GM23248 (cell line): Measurements from ENCODE around the gene DYNLRB1. TPM values are rescaled to one million over a fixed set of nuclear protein-coding genes. Genes with fewer than 3 reads are reported as not detected.

ENCODE experiments used
- DNase-seq: peaks from one replicate; pipeline ENCODE4 v3.0.0-alpha.2; 2015
- H2AFZ ChIP-seq: fragments of 200-600 bp; sonication (generic); 2 replicates; pipeline ENCODE4 v1.6.1; 2016; ENCODE audit warnings: antibody characterized with exemption
- H3F3A ChIP-seq: fragments of 200-600 bp; sonication (generic); 2 replicates; pipeline ENCODE4 v1.6.1; 2016; ENCODE audit warnings: mild to moderate bottlenecking, antibody characterized with exemption, mixed run types; ENCODE audit not compliant: insufficient read depth
- H3K27ac ChIP-seq: fragments of 200-600 bp; sonication (generic); 2 replicates; pipeline ENCODE4 v1.5.1; 2016; ENCODE audit warnings: mild to moderate bottlenecking
- H3K27me3 ChIP-seq: fragments of 200-600 bp; sonication (generic); replicated peaks from 2 replicates; pipeline ENCODE4 v1.6.1; 2016; ENCODE audit warnings: mild to moderate bottlenecking; ENCODE audit not compliant: insufficient read depth
- H3K36me3 ChIP-seq: fragments of 200-600 bp; sonication (generic); 2 replicates; pipeline ENCODE4 v1.6.1; 2016; ENCODE audit warnings: low read depth, mild to moderate bottlenecking
- H3K4me1 ChIP-seq: fragments of 200-600 bp; sonication (generic); 2 replicates; pipeline ENCODE4 v1.6.1; 2016; ENCODE audit warnings: mild to moderate bottlenecking; ENCODE audit not compliant: insufficient read depth
- H3K4me2 ChIP-seq: fragments of 200-600 bp; sonication (generic); one replicate; pipeline ENCODE4 v1.6.1; 2016; ENCODE audit warnings: mild to moderate bottlenecking; ENCODE audit not compliant: unreplicated experiment
- H3K4me3 ChIP-seq: fragments of 200-600 bp; sonication (generic); 2 replicates; pipeline ENCODE4 v1.5.1; 2016; ENCODE audit warnings: mild to moderate bottlenecking
- H3K79me2 ChIP-seq: fragments of 200-600 bp; sonication (generic); 2 replicates; pipeline ENCODE4 v1.6.1; 2016; ENCODE audit warnings: mild to moderate bottlenecking; ENCODE audit not compliant: insufficient read depth
- H3K9ac ChIP-seq: fragments of 200-600 bp; sonication (generic); 2 replicates; pipeline ENCODE4 v1.6.1; 2016; ENCODE audit warnings: mild to moderate bottlenecking
- H3K9me2 ChIP-seq: fragments of 200-600 bp; sonication (generic); 2 replicates; pipeline ENCODE4 v1.6.1; 2016; ENCODE audit warnings: mixed run types, mild to moderate bottlenecking, moderate library complexity; ENCODE audit not compliant: insufficient read depth
- H3K9me3 ChIP-seq: fragments of 200-600 bp; sonication (generic); one replicate; pipeline ENCODE4 v1.6.1; 2017; ENCODE audit warnings: low read depth
- H4K20me1 ChIP-seq: fragments of 200-600 bp; sonication (generic); 2 replicates; pipeline ENCODE4 v1.6.0; 2016; ENCODE audit not compliant: insufficient read depth
- EZH2 ChIP-seq: fragments of 200-600 bp; sonication (generic); IDR thresholded peaks from 2 replicates; pipeline ENCODE4 v1.6.1; 2018; ENCODE audit warnings: antibody characterized with exemption, mild to moderate bottlenecking; ENCODE audit not compliant: insufficient read depth, poor library complexity, severe bottlenecking
- EZH2phosphoT487 ChIP-seq: fragments of 200-600 bp; sonication (generic); IDR thresholded peaks from 2 replicates; pipeline ENCODE4 v1.6.1; 2018; ENCODE audit warnings: antibody characterized with exemption, moderate library complexity, mild to moderate bottlenecking, low read depth; ENCODE audit not compliant: insufficient read depth
- WGBS, 2 experiments: methylation state at CpG; one replicate each; pipeline ENCODE4 v1.1.6; 2015 to 2017; ENCODE audit warnings: low lambda C conversion rate in 2 of 2, low coverage in 1 of 2; ENCODE audit errors: missing lambda C conversion rate in 2 of 2; 5-methylcytosine and 5-hydroxymethylcytosine counted together
- in situ Hi-C: fragments of 300-500 bp; cut with MboI; formaldehyde crosslinking; loops from 2 replicates; pipeline ENCODE4 v1.15.0; 2020
- polyA plus RNA-seq: library from polyadenylated mRNA; unstranded; fragments of >200 nt; fragmentation: Nextera tagmentation; extraction: Ambion mirVana; gene quantifications from 2 replicates; pipeline ENCODE4 v1.2.1, GENCODE V29; 2016
- total RNA-seq: library from RNA; depleted of rRNA; stranded (reverse); fragments of >200 nt; shearing (Covaris generic); gene quantifications from 2 replicates; pipeline ENCODE4 v1.2.3, GENCODE V29; 2014

DYNLRB1 gene
- total and polyA plus RNA-seq, 2 experiments from 2014 or later, result 100 to 279 TPM

DNA sequence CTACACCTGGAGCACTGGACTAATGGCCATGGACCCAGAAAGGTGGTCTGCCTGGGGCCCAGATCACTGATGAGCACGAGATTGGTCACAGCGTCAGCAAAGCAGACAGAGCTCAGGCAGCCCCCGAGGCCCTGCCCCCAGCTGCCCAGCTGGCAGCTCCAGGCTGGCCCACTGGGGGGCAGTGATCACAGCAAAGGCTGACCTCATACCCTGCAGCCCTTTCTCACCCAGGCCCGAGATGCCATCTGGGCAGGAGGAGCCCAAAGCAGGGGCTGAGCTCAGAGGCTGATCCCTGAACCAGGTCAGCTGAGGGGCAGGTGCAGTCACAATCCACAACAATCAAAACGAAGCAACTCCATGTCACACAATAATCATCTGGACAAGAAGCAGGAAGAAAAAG, 46.4 kb downstream of the DYNLRB1 start:
- 61 to 79% methylated on average over 5 of the region's 5 CpGs for WGBS, 2 experiments
- H3K9ac ChIP-seq, result no peak overlapping the region
- no peaks in the 10 kb centered on the region for H3K9me2 ChIP-seq
- no peaks in the 10 kb centered on the region for H3F3A ChIP-seq
- H3K36me3 ChIP-seq, result no peaks in the 10 kb centered on the region
- TF ChIP-seq EZH2phosphoT487, result no peak
- TF ChIP-seq EZH2, result no peak
- H3K79me2 ChIP-seq, result no peaks in the 10 kb centered on the region
- H3K9me3 ChIP-seq, result no peaks in the 10 kb centered on the region
- no peak overlapping the region for H3K4me3 ChIP-seq
- no peaks in the 10 kb centered on the region for H3K27me3 ChIP-seq
- H3K4me2 ChIP-seq, result no peak overlapping the region
- peak; percentile 59 for DNase-seq
- no peak overlapping the region for H3K27ac ChIP-seq
- no peak overlapping the region for H2AFZ ChIP-seq
- H3K4me1 ChIP-seq, result no peaks in the 10 kb centered on the region; the same call in 1 of the 2 replicates
- in situ Hi-C loops, result no loop called here
- no peaks in the 10 kb centered on the region for H4K20me1 ChIP-seq

DNA sequence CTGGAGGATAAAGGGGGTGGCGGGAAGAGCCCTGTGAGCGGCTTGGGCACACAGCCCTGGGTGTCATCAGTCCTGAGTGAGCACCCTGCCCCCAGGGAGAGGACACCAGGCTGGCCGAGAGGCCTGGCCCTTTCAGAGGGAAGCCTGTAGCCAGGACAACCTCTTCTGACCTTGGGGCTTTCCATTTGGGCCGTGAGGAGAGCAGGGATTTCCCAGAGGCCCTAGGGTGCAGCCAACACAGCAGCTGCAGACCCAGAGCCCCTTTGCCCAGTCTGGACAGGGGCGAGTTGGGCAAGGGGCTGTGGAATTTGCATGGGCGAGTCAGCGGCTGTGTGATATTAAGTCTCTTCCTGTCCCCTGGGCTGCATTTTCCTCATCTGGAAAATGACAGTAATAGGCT, 48.6 kb downstream of the DYNLRB1 start:
- in situ Hi-C loops, result no loop called here
- Histone ChIP-seq H2AFZ (no peak overlapping the region), H3K27me3 (no peaks in the 10 kb centered on the region), H3K4me3 (no peak overlapping the region), H3F3A (no peaks in the 10 kb centered on the region), H4K20me1 (no peaks in the 10 kb centered on the region), H3K4me1 (0 out of 2 replicates have a peak, but pooled peaks cover 5% of the 10 kb centered on the region), H3K36me3 (no peaks in the 10 kb centered on the region), H3K4me2 (no peak overlapping the region), H3K9ac (no peak overlapping the region), H3K27ac (no peak overlapping the region), H3K79me2 (no peaks in the 10 kb centered on the region), H3K9me3 (no peaks in the 10 kb centered on the region), H3K9me2 (no peaks in the 10 kb centered on the region)
- DNase-seq, result no peak
- TF ChIP-seq EZH2phosphoT487, result no peak
- TF ChIP-seq EZH2, result no peak
- WGBS, 2 experiments, result 83% methylated on average over 7 of the region's 7 CpGs

DNA sequence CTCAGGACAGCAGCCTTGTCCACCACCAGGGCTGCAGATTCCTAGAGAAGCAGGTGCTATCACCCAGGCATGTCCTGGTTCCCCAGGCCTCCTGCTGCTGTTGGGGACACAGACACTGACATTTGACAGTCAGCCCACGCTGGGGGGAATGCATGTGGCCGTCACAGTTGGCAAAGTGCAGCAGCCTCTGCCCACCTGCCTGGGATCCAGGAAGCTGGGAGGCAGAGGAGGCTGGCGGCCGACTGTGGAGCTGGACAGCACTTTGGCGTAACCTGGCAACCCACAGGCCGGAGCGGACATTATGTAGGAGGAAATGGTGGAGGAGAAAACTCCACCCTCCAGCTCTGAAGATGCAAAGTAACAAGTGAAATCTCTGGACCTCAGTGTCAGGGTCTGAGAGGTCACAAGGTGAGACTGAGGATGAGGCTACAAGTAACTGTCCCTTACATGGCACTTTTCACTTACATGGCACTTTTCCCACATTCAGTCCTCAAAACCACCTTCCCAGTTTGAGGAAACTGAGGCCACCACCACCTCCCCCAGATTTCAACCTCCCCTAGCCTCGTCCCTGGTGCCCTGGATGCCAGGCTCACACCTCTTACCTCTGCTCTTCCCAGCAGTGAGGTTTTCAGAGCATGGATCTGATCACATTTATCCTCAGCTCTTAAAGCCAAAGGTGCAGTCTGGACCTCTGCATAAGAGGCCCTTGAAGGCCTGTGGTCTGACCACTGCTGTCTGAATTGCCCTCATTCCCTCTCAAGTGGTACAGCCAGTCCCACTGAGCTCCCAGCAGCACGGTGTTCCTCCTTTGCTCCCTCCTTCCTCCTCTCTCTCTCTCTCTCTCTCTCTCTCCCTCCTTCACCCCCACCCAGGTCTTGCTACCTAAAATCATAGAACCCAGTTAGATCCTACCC, 51.0 kb downstream of the DYNLRB1 start:
- WGBS, 2 experiments, result 95% methylated on average over 9 of the region's 9 CpGs
- no peak overlapping the region for H2AFZ ChIP-seq
- no peaks in the 10 kb centered on the region for H3K27me3 ChIP-seq
- no peaks in the 10 kb centered on the region for H3K36me3 ChIP-seq
- no peaks in the 10 kb centered on the region for H4K20me1 ChIP-seq
- TF ChIP-seq EZH2phosphoT487, result no peak
- no peak for TF ChIP-seq EZH2
- no peak overlapping the region for H3K4me2 ChIP-seq
- DNase-seq, result no peak
- peaks cover 14% of the 10 kb centered on the region for H3K4me1 ChIP-seq
- H3F3A ChIP-seq, result peaks cover 14% of the 10 kb centered on the region
- no peaks in the 10 kb centered on the region for H3K9me3 ChIP-seq
- H3K27ac ChIP-seq, result no peak overlapping the region
- in situ Hi-C loops, result no loop called here
- no peaks in the 10 kb centered on the region for H3K9me2 ChIP-seq
- H3K4me3 ChIP-seq, result no peak overlapping the region
- no peak overlapping the region for H3K9ac ChIP-seq
- no peaks in the 10 kb centered on the region for H3K79me2 ChIP-seq

DNA sequence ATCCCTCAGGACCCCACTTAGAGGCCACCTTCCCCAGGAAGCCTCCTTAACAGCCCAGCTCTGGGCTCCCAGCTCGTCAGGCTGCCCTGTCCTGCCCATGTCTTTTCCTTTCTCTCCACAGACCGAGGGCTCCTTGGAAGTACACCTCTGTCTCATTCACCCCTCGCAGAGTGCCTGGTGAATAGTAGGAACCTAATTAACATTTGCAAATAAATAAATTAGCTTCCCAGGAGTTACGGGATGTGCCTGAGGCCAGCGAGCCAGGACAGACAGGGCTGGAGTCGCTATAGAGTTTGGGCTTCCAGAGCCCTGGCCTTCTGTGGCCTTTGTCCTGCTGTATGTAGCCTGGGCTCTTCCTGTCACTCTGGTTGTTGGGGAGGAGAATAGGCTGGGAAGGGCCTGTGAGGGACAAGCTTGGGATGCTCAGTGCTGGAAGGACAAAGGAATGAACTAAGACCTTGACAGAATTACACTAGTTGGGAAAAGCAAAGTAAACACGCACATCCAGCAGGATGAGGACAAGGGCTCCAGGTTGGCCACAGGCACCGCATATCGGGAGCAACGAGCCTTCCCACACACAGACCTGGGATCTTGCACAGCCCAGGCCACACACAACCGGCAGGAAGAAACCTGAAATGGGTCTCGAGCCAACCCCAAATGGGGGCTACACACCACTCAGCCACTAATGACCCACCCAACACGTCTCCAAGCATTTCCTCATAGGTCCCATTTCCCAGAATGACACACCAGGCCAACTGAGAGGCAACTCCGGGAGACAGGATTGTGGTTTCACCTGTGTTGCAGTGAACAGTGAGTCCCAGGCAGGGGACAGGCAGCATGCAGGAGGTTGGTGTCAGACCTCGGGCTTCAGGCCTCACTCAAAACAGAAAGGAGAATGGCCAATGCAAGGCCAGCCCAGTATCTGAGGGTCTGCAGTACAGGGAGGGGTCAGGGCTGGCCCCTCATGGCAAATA, 52.0 kb downstream of the DYNLRB1 start:
- WGBS, 2 experiments, result 94% methylated on average over 15 of the region's 15 CpGs
- TF ChIP-seq EZH2phosphoT487 (no peak), EZH2 (no peak)
- in situ Hi-C loops, result no loop called here
- H3K9me2 ChIP-seq, result no peaks in the 10 kb centered on the region
- peaks cover 14% of the 10 kb centered on the region for H3K4me1 ChIP-seq
- no peak overlapping the region for H3K4me2 ChIP-seq
- H3K9me3 ChIP-seq, result no peaks in the 10 kb centered on the region
- no peak overlapping the region for H3K4me3 ChIP-seq
- no peaks in the 10 kb centered on the region for H3K36me3 ChIP-seq
- no peaks in the 10 kb centered on the region for H3K79me2 ChIP-seq
- no peak for DNase-seq
- H3K27me3 ChIP-seq, result no peaks in the 10 kb centered on the region
- H3F3A ChIP-seq, result peaks cover 14% of the 10 kb centered on the region
- H4K20me1 ChIP-seq, result no peaks in the 10 kb centered on the region
- no peak overlapping the region for H2AFZ ChIP-seq
- no peak overlapping the region for H3K9ac ChIP-seq
- H3K27ac ChIP-seq, result no peak overlapping the region
